ENCODE data around the gene RUFY1.
"Not testable (repeated sequence)": the region's sequence is repeated elsewhere in the genome, so short reads cannot be mapped to it uniquely, and the experiment has no call there.

RUFY1 gene

GRCh38 chr5:179623906-179624741 is 73.8 kb downstream of the RUFY1 start:
- peak; percentile 34 for DNase-seq

- DNase-seq = no peak
Observed at GRCh38 chr5:179624841-179625271, 74.5 kb downstream of the RUFY1 start.

GRCh38 chr5:179633501-179634369 is 83.4 kb downstream of the RUFY1 start:
- DNase-seq = not testable (repeated sequence)

GRCh38 chr5:179634370-179635172 is 84.2 kb downstream of the RUFY1 start:
- not testable (repeated sequence) for DNase-seq

DNA sequence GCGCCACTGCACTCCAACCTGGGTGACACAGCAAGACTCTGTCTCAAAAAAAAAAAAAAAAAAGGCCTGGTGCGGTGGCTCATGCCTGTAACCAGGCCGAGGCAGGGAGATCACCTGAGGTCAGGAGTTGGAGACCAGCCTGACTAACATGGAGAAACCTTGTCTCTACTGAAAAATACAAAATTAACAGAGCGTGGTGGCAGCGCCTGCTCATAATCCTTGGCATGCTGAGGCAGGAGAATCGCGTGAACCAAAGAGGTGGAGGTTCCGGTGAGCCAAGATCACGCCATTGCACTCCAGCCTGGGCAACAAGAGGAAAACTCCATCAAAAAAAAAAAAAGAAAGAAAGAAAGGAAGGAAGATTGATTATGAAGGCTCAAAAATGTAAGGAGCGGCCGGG is 88.9 kb downstream of the RUFY1 start:
- DNase-seq = not testable (repeated sequence)

GRCh38 chr5:179641745-179642144 is 91.4 kb downstream of the RUFY1 start:
- not testable (repeated sequence) for DNase-seq

DNA sequence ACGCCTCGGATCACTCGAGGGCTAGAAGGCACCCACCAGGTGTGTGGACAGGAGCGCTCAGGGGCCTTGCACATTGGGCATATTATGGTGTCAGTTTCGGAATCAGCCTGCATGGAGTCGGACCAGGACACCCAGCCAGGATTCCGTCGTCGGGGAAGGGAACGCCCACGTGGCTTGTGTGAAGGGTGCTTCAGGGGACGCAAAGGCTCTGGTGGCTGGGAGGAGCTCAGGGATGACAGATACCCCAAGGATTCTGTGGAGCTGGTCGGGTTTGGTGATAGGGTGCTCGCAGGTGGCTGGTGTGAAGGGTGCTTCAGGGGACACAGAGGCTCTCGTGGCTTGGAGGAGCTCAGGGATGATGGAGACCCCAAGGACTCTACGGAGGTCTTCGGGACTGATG is 92.3 kb downstream of the RUFY1 start:
- not testable (repeated sequence) for DNase-seq

- not testable (repeated sequence) for DNase-seq
Observed at GRCh38 chr5:179643141-179643920, 93.0 kb downstream of the RUFY1 start.

- not testable (repeated sequence) for DNase-seq
Observed at GRCh38 chr5:179644766-179645165, 94.4 kb downstream of the RUFY1 start.

GRCh38 chr5:179648410-179648809 is 98.1 kb downstream of the RUFY1 start:
- no peak for DNase-seq

- DNase-seq = not testable (repeated sequence)
Observed at GRCh38 chr5:179649166-179649703, 98.9 kb downstream of the RUFY1 start.

DNA sequence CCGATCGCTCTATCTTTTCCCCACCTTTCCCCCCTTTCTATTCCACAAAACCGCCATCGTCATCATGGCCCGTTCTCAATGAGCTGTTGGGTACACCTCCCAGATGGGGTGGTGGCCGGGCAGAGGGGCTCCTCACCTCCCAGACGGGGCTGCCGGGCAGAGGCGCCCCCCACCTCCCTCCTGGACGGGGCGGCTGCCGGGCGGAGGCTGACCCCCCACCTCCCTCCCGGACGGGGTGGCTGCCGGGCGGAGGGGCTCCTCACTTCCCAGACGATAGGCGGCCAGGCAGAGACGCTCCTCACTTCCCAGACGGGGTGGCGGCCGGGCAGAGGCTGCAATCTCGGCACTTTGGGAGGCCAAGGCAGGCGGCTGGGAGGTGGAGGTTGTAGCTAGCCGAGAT is 99.9 kb downstream of the RUFY1 start:
- not testable (repeated sequence) for DNase-seq

- not testable (repeated sequence) for DNase-seq
Observed at GRCh38 chr5:179653135-179653534, 102.8 kb downstream of the RUFY1 start.

DNA sequence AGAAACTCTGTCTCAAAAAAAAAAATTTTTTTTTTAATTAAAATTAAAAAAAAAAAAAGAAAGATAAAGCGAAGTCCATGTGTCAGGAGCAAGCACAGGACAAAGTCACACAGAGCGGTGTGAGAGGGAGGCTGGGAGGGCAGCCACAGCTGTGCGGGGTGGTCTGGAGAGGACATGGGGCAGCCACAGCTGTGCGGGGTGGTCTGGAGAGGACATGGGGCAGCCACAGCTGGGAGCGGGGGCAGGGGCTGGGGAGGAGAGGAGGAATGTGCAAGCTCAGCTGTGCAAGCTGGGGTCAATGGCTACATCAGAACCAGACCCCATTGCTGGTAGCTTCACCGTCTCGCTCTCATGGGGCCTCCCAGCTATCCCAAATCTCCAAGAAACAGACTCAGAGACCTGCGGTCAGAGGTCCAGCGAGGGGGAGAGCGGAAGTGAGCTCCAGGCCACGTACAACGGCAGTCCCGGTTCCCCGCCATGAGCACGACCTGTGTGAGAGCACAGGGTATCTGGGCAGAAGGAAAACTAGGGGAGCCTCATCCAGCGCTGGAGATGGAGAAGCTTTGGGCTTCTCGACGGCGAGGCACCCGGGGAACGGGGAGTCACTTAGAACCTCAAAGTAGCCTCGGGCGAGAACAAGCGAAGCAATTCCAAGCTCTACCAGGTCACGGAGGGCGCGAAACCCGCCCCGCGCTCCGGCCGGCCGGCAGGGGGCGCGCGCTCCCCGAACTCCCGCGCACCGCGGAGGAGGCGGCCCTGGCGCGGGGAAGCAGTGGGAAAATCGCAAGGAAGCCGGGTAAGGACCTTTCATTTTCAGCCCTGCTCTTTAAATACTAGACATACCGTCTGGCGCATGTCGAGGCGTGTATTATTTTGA is 107.2 kb downstream of the RUFY1 start:
- DNase-seq = not testable (repeated sequence)

GRCh38 chr5:179658179-179658856 is 108.0 kb downstream of the RUFY1 start:
- DNase-seq = not testable (repeated sequence)

Data from T1000 (cell line).